ENCODE data around the gene ZNHIT3.

ZNHIT3 gene

DNA sequence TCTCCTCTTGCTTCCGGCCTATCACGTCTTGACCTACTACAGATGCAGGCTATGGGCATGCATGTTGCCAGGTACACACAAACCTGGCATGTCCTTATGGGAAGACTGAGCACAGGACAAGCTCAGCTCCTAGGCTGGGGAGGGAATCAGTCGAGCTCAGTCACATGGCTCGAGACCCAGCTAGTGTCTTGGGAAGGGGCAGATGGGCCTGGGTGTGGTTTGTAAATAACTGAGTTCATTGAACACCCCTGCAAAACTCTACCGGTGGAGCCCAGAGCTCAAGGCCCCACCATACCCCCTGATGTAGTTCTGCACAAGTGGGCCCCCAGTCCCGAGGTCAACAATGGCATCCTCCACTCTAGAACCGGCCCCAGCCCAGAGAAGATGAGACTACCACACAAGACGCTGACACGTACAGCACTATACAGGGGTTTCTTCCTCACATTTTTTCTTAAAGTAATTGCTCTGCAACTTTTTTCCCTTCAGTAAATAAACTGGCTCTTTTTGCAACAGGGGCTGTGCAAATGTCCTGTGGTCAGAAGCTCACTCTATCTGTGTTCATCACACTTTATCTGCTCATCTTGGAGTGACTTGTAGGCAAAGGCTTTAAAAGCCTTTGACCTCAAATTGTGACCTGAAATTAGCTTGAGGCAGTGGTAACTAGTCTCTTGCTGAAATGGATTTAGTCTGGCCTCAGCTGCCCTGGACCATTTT lies 22.9 kb downstream of the ZNHIT3 start:
- DNase-seq (ENCODE audit: low read depth, low spot score): no peak
- TF ChIP-seq, protein P1, sequence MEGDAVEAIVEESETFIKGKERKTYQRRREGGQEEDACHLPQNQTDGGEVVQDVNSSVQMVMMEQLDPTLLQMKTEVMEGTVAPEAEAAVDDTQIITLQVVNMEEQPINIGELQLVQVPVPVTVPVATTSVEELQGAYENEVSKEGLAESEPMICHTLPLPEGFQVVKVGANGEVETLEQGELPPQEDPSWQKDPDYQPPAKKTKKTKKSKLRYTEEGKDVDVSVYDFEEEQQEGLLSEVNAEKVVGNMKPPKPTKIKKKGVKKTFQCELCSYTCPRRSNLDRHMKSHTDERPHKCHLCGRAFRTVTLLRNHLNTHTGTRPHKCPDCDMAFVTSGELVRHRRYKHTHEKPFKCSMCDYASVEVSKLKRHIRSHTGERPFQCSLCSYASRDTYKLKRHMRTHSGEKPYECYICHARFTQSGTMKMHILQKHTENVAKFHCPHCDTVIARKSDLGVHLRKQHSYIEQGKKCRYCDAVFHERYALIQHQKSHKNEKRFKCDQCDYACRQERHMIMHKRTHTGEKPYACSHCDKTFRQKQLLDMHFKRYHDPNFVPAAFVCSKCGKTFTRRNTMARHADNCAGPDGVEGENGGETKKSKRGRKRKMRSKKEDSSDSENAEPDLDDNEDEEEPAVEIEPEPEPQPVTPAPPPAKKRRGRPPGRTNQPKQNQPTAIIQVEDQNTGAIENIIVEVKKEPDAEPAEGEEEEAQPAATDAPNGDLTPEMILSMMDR (IDR thresholded peaks at IDR 0.05; ENCODE audit: insufficient read depth, low read length, missing control alignments): no peak
- POLR2A ChIA-PET: interaction anchor here (0.9 kb wide), 1 partner anchor 36 kb away, joined by 3 read pairs; no protein-coding TSS in a partner anchor
- H3K4me3 ChIP-seq (ENCODE audit: low read depth, low read length): no peak overlapping the region
- CTCF ChIA-PET: no interaction called here

DNA sequence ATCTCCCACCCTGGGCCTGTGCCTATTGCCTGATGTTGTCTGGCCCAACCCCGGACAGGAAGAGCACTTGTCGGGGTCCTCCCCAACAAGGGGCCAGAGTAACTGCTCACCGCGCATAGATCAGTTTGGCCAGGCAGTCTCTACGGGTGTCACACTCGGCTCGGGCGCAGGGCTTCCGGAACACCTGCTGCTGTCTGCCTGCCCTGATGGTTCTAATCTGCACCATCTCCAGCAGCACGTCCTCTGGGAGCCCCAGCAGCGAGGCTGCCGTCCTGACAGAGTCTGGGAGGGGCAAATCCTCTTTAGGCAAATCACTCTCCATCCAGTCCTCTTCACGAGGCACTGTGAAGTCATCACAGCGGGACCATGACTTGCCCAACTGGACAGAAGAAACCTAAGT lies 24.2 kb downstream of the ZNHIT3 start:
- no peak overlapping the region for H3K4me3 ChIP-seq (ENCODE audit: low read depth, low read length)
- TF ChIP-seq, protein P1 (IDR thresholded peaks at IDR 0.05; ENCODE audit: insufficient read depth, low read length, missing control alignments): no peak

DNA sequence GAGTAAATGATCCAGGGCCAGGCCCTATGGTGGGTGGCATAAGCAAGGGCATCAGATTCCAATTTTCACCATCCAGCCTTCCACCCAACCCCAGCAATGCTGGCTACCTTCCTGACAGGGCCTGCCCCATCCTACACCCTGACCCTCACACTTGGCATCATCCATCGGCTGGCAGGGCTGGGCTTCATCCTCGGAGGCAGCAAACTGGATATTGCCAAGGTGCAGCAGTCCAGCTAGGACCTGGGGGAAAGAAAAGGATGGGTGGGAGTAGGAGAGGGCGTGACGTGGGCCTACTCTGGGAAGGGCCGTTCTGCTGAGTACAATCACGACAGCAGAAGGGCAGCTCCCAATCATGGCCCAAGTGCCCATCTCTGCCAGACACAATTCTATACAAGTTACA lies 24.7 kb downstream of the ZNHIT3 start:
- ChIA-PET POLR2A (no interaction called here), CTCF (no interaction called here)
- TF ChIP-seq, protein P1 (IDR thresholded peaks at IDR 0.05; ENCODE audit: insufficient read depth, low read length, missing control alignments): no peak
- no peak for DNase-seq (ENCODE audit: low read depth, low spot score)
- no peak overlapping the region for H3K4me3 ChIP-seq (ENCODE audit: low read depth, low read length)

More for the DNA sequence above, 24.2 kb downstream of the ZNHIT3 start:
- ChIA-PET CTCF (no interaction called here), POLR2A (no interaction called here)
- no peak for DNase-seq (ENCODE audit: low read depth, low spot score)

DNA sequence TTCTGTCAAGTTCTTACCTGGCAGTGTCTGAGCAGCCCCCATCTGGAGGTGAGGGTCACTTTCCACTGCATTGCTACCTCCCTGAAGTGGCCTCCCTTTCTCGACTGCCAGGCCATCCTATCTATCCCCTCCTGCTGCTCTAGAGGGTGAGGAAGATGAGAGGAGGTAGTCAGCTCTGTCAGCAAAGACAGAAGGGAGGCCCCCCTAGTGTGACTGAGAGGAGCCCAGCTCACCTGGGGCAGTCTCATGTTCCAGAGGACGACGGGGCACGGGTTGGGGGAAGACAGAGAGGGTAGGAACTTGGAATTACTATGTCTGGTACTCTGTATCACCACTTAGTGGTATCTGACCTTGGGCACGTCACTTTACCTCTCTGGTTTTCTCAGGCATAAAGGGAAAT lies 26.2 kb downstream of the ZNHIT3 start:
- TF ChIP-seq, protein P1 (IDR thresholded peaks at IDR 0.05; ENCODE audit: insufficient read depth, low read length, missing control alignments): no peak
- H3K4me3 ChIP-seq (ENCODE audit: low read depth, low read length): no peak overlapping the region
- CTCF ChIA-PET: no interaction called here
- no peak for DNase-seq (ENCODE audit: low read depth, low spot score)
- POLR2A ChIA-PET: no interaction called here

DNA sequence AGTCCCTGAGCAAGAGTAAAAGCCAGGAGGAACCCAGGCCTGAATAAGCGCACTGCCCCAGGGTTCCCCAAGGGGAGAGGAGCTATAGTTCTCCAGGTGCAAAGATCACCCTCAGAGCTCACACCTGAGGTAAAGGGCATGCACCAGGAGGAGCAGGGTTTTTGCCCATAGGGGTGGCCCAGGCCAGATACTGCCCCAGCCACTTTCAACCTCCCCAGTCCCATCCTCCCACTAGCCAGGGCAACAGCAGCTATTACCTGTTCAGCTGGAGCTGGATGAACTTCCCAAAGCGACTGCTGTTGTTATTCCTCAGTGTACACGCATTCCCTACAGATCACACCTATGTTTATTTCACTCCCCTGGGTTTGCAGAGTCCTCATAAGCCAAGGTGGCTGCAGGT lies 28.4 kb downstream of the ZNHIT3 start:
- ChIA-PET POLR2A (interaction anchor here (1.4 kb wide), 1 partner anchor 9 kb away, joined by 4 read pairs; no protein-coding TSS in a partner anchor), CTCF (interaction anchor here (0.7 kb wide), 1 partner anchor 11 kb away, joined by 3 read pairs; no protein-coding TSS in a partner anchor)
- TF ChIP-seq, protein P1 (IDR thresholded peaks at IDR 0.05; ENCODE audit: insufficient read depth, low read length, missing control alignments): no peak
- no peak overlapping the region for H3K4me3 ChIP-seq (ENCODE audit: low read depth, low read length)
- no peak for DNase-seq (ENCODE audit: low read depth, low spot score)

DNA sequence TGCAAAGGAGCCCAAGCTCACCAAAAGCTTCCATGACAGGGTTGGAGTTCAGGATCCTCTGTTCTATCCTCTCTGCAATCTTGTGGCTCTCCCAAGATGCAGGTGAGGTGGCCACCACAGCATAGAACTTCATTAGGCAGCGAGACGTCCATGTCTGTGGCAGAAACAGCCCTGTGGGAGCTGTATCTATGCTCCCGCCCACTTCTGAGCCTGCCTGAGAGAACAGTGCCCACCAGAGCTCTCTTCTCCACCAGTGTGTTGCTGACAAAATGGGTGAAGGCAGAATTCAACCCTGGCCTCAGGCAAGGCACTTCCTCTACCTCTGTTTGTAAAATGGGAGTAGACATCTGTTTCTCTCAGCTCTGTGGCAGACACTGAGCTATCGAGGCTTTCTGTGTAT lies 29.4 kb downstream of the ZNHIT3 start:
- ChIA-PET CTCF (interaction anchor here (1.3 kb wide), 1 partner anchor 9 kb away, joined by 3 read pairs; no protein-coding TSS in a partner anchor), POLR2A (no interaction called here)
- no peak for DNase-seq (ENCODE audit: low read depth, low spot score)
- no peak overlapping the region for H3K4me3 ChIP-seq (ENCODE audit: low read depth, low read length)
- TF ChIP-seq, protein P1 (IDR thresholded peaks at IDR 0.05; ENCODE audit: insufficient read depth, low read length, missing control alignments): no peak
